RCC 7860 (cell line): ENCODE data around the gene ZNF775.
A peak's percentile ranks its signal among the peaks of the same experiment; 100 is the strongest.

Source experiments
- DNase-seq: peaks from one replicate; pipeline ENCODE4 v3.0.0-alpha.2; 2015; ENCODE audit warnings: low spot score
- FAIRE-seq: peaks from 2 replicates; lab custom pipeline; 2012; peaks lifted over from hg19 to GRCh38; lab: Jason Lieb, UNC

Gene ZNF775

DNA sequence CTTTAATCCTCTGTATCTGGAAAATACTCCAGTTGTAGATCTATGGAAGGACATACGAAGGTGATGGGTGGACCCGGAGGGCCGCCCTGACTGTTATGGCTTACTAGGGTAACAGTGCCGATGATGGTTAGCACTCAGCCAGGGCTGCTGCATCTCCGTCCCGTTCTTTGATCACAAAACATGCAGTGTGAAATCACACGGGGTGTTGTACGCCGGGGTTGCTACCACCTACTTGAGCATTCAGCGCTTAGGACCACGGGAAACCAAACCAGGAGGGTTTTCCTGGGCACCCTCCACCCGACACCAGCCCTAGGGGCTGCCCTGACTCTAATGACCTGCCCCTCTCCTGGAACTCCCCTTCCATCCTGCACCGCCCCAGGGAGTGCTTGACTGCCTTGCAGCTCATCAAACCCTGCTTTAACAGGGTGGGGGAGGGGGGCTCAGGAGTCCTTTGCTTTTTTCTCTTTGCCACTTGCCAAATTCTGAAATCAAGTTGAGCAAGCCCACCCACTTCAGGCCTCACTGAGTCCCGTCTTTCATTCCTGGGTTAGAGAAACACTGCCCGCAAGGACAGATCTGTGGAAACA, 20.4 kb downstream of the ZNF775 start:
- DNase-seq: no peak
- FAIRE-seq: peak; percentile 97

DNA sequence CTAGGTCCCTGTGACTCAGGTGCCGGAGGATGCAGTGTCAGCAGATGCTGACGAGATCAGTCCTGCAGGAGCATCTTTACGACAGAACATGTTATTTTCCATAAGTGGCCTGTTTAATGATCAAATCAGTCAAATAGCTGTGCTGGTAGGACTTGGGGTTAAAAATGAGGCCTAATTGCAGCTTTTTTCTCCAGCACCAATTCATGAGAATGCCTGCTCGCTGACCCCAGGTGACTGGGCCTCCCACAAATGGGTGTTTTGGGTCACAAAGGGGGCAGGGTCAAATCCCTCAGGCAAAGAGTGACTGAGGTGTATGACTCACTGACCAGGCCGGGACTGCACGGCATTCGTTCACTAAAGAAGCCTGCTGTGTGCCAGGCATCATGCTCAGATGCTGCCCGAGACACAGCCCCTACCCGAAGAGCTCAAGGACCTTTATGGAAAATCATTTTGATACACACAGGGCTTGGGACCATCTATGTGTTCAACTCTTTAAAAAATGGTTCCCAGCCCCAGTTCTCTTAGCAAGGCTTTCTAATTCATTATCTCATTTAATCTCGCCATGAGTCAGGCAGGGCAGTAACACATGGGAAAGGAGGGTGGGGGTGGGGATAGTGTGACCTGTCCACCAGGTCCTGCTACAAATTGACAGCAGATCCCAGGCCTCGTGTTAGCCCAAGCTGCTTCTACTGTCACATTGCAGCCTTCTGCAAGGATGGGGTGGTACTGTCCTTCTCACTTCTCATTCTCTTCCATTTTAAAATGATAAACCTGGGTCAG, 21.1 kb downstream of the ZNF775 start:
- peak; percentile 93 for DNase-seq
- FAIRE-seq: no peak

DNA sequence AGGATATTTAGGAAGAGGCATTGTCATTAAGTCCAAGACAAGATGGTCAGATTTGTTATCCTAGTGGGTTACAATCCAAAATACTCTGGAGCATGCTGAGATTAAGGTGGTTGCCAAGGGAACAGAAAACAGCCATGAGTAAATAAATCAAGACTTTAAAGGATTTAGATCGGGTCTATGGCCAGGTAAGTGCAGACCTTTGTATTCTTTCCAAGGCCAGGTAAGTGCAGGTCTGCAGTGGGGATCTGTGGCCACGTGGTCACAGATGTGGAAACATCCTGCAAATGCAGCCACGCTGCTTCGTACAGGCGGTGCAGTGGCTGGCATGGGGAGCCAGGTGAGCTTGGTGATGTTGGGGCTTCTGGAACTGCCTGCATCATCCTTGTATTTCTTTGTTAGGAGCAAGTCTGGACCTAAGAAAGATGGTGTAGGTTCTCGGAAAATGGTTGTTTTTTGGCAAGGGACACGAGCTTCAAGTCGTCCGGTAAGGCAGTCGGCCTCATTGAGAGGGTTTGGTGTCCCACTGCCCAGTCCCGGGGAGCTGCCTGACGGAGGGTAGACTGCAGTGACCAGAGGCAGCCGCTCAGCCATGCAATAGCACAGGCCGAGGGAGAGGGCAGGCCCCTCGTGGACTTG, 21.8 kb downstream of the ZNF775 start:
- no peak for DNase-seq

DNA sequence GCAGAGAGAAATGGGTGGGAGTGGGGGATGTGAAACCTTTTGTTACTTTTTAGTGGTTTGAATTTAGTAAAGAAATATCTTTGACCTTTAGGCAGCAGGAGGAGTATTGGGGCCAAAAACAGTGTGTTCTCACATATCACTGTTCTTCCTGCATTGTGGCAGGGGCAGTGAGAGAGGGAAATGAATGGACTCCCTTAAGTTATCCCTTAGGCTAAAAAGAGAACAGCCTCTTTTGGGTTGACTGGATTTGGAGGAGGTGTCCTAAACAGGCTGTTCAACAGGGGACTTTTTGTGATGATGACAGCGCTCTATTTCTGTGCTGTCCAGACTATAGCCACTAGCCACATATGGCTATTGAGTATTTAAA, 22.3 kb downstream of the ZNF775 start:
- FAIRE-seq (no peak), DNase-seq (no peak)

More for the DNA sequence above, 21.8 kb downstream of the ZNF775 start:
- no peak for FAIRE-seq

DNA sequence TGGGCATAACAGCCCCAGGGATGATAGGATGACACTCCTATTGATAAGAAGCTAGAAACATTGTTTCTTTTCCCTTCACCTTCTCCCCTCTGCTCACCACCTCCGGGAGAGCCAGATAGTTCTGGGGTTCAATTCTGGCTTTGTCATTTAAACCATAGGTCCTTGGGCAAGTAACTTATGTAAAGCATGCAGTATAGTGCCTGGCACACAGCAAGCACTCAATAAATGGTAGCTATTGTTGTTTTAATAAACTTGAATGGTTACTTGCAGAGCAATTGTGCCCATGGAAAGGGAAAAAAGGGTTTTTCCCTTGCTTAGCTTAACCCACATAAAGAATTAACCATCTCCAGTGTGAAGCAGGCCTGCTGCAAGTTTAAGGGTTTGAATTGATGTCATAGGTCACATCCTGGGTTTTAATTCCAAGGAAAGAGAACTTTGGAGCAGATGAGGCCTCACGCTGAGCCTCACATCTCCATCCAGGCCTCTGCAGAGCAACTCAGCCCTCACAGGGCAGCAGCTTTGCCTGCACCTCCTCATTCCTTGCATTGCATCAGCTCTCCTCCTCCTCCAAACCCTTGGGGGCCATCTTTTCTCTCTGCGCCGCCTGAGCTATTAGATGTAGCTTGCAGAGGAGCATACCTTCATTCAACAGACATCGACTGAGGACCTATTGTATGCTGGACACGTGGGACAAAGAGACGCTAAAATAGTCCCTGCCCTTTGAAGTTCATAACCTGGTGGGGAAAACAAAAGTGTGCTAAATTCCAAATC, 22.9 kb downstream of the ZNF775 start:
- FAIRE-seq (no peak), DNase-seq (no peak)

DNA sequence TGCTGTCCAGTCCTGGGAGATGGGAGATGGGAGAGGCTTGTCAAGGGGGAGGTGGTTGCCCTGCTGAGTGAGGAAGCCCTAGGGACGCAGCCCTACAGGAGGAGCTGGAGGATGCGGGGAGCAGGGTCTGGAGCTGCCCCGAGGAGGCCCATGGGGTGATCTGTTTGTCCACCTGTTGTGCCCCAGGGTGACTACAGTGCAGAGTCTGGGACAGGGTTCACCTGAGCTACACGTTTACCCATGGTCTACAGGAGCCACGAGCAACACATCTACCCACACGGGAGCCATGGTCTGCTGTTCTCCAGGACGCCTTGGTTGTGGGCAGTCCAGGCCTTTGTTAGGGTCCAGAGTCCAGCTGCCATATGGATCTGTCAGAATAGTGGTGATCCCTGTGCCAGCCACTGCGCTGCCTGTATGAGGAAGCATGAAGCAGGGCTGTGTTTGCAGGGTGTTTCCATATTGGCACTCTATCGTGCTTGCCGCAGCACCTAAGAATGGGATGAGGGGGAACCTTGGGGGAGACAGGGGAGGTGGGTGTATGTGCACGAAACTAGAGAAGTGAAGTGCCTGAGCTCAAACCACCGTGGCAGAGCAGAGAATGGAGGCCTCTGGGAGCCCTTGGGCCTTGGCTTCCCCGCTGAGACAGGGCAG, 23.7 kb downstream of the ZNF775 start:
- FAIRE-seq: no peak

DNA sequence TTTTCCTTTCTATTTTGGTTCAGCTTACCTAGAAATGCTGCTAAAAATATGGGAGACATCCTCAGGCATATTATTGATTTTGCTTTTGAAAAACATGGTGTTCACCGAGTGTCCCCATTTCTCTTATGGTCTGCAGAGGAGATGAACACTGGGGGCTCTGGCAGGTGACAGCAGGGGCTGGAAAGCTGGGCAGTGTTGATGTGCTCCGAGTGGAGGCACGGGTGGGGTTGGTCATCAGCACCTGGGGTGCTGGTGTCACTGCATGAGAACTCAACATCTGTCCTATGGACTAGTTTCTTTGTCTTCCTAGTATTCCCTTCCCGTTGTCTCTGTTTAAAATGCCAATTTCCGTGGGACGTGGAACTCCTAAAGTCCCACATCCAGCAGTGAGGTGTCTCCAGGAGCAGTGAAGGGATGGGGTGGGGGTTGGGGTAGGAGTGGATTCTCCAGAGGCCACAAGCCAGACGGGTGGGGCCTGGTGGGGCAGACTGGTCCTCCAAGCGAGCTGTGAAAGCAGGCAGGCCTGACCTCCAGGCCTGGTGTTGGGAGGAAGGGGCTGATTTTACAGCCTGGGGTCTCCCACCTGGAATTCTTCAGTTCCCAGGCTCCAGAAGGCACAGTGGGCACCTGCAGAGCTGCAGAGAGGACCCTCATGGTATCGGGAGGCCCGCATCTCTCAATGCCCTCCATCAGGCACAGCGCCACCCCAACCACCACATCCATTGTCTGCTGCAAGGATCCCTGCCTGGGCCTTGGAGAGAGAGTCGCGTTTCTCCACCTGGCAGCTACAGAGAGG, 24.4 kb downstream of the ZNF775 start:
- no peak for FAIRE-seq
- no peak for DNase-seq

More for the DNA sequence above, 23.7 kb downstream of the ZNF775 start:
- DNase-seq: no peak

DNA sequence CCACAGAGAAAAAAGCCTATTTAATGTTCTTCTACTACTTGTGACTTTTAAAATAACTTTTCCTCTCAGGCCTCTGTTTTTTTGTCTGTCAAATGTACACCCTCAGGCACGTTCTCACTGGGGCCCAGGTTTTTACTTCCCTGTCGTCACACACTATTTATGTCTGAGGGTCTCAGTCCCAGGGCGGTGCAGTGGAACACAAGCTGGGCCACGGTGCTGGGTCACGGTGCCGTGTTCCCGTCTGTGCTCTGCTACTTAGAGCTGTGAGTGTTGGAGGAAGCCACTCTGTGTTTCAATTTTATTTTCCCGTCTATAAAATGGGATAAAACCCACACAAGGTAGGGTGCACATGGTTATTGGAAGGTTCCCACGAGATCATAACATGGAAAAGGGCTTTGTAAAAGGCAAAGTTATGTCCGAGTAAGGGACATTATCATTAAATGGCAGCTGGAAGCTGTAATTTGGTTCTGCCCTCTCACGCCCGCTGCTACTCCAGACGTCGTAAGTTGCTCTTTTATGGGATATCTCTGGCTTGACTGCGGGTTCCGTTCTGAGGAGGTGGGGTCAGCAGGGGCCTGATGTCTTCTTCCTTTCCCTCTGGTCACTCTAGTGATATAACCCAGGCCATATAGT, 25.2 kb downstream of the ZNF775 start:
- FAIRE-seq (no peak), DNase-seq (no peak)

DNA sequence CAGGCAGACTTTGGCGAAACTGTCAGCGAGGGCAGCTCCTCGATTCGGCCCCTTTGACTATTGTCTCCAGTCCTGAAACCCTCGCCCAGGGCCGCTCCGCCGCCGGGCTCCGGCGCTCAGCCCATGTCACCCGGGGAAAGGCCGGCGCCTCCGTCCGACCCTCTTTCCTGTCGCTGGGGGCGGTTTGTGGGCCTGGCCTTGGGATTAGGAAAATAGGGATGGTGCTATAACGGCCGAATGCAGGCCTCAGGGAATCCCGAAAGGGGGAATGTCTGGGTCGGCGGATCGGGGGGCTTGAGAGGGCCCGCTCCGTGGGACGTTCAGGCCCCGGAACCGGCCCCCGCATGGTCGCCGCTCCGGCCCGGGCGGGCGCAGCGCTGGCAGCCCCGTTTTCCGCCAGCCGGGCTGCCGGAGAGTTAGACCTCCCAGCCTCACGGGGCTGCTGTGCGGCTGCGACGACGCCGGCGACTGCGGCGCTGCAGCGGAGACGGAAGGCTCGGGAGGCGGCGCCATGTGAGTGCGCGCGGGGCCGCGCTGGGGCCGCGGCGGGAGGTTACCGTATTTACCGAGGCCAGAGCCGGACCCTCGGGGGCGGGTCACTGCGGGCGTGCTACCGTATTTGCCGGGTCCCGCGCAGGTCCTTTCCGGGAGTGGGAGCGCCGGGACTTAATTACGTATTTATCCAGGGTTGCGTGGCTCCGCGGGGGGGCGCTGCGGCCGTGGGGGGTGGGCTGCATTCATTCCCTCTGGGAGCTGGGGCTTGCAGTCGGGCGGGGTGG, 25.9 kb downstream of the ZNF775 start:
- DNase-seq (peak; percentile 70), FAIRE-seq (no peak)

DNA sequence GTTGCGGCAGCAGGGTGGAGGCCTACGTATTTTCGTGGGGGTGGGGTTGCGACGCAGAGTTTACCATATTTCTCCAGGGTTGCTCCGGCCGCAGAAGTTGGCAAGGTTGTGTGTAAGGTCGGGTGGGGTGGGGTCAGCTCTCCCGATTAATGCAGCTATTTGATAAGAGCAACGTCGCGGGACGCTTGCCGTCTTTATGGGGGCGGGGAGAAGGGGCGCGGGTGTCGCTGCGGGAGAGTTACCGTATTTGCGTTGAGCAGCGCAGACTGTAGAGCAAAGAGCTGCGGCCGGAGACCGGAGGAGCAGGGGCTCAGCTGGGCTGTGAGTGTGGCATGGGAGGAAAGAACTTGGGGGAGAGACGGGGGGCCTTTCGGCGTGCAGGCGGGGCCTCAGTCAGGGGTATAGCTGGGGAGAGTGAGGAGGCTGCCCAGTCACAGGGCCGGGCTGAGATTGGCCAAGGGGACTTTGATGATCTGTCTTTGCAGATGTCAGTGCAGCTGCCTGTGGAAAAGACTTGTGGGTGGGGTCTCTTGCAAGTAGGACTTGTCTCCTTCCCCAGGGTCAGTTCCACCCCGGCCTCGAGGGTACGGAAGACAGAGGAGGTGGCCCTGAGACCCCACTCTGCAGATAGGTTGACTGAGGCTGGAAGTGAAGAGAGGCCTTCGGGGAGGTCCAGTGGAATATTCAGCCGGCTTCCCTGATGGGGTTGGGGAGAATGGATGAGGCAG, 26.6 kb downstream of the ZNF775 start:
- DNase-seq (no peak), FAIRE-seq (no peak)

DNA sequence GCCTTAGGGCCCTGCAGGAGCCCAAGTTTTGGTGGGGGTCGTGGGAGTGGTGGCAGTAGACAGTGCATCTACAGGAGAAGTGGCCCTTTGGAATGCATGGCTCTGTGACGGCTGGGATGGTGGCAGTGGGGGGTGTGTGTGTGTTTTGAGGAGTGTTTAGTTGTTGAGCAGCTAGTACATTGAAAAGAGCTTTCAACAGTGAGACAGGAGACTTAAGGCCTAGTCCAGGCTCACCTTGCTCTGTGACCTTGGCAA, 27.1 kb downstream of the ZNF775 start:
- FAIRE-seq (no peak), DNase-seq (no peak)

DNA sequence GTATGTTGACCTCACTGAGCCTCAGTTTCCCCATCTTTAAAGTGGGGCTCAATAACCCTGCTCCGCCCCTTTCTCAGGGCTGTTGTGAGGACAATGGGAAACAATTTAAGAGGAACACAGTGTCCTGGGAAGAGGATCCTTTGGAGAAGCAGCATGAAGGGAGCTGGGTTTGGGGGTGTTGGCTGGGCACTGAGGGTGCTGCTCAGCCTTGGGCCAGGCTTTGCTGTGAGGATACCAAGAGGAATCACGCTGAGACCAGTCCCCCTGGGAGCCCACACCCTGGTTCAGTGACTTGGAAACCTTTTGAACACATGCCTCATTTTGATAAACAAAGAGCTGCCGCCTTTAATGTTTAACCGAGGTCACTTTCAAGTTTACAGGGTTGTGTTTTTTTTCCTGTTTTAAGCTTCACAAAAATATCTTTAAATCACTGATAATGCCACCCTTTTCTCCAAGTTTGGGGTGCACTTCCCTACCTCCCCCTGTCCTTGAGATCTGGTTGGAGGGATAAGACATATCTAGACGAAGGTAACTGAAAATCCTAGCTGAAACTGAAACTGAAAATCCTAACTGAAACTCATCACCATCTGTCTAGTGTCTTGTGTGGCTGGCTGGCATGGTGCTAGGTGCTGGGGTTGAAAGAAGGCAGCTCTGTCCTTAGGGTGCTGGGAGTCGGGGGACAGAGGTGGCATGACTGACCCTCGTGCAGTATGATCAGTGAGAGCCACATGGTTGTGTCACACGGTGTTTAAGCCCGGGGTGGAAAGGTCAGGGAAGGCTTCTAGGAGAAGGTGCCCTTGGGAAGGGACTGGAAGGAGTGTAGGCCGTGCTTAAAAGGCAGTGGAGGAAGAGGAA, 27.7 kb downstream of the ZNF775 start:
- FAIRE-seq (peak; percentile 60), DNase-seq (peak; percentile 62)

DNA sequence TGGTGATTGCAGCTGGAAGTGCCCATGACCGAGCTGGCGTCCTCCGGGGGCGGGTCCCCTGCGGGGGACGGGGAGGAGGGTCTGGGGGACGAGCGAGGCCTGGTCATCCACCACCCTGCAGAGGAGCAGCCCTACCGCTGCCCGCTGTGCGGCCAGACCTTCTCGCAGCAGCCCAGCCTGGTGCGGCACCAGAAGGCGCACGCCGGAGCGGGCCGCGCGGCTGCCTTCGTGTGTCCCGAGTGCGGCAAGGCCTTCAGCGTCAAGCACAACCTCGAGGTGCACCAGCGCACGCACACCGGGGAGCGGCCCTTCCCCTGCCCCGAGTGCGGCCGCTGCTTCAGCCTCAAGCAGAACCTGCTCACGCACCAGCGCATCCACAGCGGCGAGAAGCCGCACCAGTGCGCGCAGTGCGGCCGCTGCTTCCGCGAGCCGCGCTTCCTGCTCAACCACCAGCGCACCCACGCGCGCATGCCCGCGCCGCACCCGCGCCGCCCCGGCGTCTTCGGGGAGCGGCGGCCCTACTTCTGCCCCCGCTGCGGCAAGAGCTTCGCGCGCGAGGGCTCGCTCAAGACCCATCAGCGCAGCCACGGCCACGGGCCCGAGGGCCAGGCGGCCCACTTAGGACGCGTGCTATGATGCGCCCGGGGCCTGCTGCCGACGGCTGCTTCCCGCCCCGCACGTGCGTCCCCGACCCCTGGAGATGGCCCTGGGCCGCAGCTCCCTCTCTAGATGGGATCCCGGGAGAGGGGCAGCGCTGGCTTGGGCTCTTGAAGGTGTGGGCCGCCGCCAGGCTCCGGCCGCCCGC, 28.7 kb downstream of the ZNF775 start:
- FAIRE-seq: no peak

DNA sequence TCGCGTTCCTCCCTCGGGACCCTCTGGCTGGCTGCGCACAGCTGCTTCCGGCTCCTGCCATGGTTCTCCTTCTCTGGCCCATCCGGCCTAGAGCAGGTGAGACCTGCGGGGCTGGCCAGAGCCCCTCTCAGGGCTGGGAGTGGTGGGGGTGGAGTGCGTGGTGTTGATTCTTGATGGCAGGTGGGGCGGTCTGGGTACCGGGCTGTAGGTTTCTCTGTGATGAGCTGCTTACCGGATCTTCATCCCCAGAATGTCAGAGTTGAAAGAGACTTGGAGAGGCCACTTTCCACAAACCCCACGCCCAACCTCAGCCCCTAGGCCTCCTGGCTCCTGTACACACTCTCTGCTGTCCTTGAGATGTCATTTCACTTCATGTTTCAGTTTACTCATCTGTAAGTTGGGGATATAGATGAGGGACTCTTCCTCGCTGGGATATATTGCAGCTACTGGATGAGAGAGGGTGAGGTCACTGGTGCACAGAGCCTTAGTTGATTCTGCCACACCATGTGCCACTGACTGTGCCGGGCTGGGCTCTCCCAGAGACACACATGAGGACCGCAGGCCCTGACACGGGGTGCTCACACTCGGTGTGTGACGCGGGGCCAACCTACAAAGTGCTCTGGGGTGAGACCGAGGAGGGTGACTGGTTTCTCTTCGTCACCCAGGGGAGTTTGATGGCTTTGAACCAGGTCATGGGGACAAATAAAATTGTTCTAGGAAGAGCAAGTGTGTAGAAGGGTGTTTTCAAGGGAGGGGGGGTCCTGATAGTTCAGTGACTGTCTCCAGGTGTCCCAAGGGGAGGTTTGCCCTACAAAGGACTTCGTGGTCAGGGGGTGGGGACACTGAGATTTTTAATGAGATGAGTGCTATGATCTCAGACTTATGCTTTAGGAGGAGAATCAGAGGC, 29.5 kb downstream of the ZNF775 start:
- no peak for DNase-seq
- FAIRE-seq: no peak

More for the DNA sequence above, 28.7 kb downstream of the ZNF775 start:
- no peak for DNase-seq

DNA sequence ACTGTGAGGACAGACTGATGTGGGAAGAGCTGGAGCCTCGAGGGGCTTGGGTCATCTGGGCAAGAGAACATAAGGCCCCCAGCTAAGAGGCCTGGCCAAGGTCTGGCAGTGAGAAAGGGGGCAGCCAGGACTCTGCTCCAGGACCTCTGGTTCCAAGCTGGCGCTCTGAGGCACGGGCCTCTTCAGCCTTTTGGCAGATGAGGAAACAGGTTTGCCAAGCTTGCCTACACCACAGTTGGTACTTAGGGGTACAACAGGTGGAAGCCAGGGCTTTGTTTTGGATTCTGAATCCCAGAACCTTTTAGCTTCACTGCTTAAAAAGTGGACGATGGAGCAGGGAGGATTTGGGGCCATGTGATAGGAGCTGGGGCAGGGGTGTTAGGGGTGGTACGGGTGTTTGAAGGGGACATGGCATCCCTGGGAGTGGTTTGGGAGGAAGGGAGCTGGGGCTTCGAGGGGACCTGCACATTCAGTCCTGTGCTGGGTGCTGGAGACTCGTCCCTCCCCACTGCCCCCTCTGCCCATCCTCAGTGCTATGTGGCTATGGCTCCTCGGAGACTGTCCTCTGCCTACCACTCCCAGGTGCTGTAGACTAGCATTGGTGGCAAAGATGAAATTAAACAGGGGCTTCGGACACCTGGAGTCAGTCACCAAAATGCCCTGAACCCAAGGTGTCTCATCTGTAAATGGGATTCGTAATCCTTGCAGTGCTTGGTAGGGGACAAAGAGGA, 30.3 kb downstream of the ZNF775 start:
- FAIRE-seq (no peak), DNase-seq (no peak)
